SHP77 treated with DMSO at 0.1 percent for 48 hours (cell line): Measurements from ENCODE around the gene ZSCAN31.
"Not testable (repeated sequence)": the region's sequence is repeated elsewhere in the genome, so short reads cannot be mapped to it uniquely, and the experiment has no call there.

ENCODE experiments used
- DNase-seq: peaks from one replicate; lab custom pipeline; 2025; lab: John Stamatoyannopoulos, UW

The ZSCAN31 gene

DNA sequence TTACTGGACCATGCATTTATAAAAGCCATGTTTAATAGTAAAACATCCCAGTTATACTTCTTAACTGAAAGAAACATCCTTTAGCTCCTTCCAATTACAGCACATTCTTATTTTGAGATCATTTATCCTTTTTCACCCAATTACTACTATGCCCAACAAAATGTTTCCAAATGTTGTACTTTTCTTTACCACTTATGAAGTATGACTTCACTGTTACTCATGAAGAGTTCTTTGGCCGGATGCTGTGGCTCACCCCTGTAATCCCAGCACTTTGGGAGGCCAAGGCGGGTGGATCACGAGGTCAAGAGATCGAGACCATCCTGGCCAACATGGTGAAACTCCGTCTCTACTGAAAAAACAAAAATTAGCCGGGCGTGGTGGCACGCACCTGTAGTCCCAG, 18.1 kb downstream of the ZSCAN31 start:
- not testable (repeated sequence) for DNase-seq

DNA sequence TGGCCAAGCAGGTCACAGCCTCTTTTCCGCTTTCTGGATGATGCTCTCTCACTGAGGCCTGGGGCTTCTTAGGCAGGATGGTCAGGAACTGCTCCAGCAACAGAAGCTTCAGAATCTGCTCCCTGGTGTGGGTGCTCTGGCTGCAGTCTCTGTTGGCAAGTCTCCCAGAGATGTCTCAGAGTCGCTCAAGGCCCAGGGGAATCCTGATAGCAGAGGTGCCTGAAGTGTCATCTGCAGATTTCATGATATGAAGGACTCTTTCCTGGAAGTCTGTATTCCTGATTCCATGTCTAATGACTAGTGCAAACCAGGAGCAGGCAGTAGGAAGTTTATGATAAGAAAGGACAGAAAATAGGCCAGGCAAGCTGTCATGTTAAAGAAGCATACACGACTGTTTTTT, 20.3 kb downstream of the ZSCAN31 start:
- no peak for DNase-seq

DNA sequence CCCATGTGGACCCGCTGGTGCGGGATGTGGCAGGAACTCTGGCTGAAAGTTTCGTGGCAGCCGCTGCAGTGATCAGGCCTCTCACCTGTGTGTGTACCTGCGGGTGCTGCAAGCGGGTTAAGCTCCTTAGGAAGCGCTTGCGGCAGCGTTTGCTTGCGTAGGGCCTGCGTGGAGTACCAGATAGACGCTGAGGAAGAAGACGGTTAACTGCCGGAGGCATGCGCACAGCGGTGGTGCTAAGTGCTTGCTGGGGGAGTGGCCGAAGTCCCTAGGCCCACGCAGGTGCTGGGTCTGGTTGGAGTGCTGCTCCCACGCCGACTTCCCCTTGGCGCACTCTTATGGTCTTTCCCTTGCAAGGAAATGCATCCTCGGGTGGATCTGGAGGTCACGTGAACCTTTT, 23.0 kb downstream of the ZSCAN31 start:
- DNase-seq, result no peak

DNA sequence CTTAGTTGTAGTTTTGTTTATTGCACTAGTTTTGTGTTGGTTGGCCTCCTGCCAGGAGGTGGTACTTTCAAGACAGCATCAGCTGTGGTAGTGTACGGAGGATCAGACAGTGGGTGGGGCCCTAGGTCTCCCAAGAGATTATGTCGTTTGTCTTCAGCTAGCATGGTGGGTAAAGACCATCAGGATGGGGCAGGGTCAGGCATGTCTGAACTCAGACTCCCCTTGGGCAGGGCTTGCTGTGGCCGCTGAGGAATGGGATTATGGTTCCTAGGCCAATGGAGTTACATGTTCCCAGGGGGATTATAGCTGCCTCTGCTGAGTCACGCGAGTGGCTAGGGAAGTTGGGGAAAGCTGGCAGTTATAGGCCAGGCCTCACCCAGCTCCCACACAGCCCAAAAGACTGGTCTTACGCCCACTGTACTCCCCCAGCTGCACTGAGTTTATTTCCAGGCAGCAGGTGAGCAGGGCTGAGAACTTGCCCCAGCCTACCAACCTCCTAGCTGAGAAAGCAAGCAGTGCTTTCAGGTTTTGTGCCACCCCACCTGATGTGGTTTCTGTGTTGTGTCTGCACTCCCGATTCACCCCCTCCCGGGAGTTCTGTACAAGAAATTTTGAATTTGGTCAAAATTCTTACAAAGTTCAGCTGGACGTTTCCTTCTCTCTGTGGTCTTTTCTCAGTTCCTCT, 24.7 kb downstream of the ZSCAN31 start:
- DNase-seq, result no peak

DNA sequence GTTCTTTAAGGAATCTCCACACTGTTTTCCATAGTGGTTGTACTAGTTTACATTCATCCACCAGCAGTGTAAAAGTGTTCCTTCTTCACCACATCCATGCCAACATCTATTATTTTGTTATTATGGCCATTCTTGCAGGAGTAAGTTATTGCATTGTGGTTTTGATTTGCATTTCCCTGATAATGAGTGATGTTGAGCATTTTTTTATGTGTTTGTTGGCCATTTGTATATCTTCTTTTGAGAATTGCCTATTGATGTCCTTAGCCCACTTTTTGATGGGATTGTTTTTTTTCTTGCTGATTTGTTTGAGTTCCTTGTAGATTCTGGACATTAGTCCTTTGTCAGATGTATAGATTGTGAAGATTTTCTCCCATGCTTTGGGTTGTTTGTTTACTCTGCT, 29.6 kb downstream of the ZSCAN31 start:
- not testable (repeated sequence) for DNase-seq

DNA sequence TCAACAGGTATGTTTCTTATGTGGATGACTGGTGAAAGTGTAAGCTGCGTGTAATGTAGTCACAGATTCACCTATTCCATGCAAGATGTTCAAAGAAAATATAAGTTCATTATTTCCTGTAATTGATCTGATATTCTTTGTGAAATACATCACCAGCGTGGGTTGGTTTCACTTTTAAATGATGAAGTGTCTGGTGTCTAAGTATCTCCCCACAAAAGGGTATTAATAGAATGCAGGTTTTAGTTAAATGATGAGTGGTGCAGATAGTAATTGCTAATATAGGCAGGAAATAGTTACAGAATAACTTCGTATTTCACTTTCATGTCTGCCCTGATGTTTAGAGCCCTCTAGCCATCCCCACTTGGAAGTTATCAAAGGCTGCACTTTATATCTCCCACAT, 32.4 kb downstream of the ZSCAN31 start:
- DNase-seq, result no peak

DNA sequence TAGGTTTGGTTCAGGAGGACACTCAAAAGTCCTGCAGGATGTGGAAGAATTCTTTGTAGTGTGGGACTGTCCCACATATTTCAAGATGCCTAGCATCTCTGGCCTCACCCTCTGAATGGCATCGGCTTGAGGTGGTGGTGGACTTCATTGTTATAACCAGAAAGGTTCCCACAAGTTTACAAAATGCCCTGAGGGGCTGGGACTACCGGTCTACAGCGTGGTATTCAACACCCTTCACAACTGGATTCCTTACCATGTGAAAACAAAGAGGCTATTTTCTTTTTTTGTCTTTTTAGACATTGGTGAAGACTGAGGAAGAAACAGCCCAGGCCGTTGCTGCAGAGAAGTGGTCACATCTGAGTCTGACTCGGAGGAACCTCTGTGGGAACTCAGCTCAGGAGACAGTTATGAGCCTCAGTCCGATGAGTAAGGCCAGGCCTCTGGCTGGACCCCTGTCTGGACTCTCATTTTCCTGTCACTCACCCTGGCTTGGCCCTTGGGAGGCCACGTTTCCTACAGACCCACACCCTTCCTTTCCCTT, 39.4 kb downstream of the ZSCAN31 start:
- no peak for DNase-seq

DNA sequence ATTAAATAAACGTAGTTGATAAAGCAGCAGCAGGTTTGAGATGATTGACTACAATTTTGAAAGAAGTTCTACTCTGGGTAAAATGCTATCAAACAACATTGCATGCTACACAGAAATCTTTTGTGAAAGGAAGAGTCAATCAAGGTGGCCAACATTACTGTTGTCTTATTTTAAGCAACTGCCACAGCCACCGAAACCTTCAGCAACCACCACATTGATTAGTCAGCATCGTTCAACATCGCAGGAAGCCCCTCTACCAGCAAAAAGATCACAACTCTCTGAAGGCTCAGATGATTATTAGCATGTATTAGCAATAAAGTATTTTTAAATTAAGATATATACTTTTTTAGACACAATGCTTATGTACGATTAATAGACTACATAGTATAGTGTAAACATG, 40.6 kb downstream of the ZSCAN31 start:
- DNase-seq, result no peak

DNA sequence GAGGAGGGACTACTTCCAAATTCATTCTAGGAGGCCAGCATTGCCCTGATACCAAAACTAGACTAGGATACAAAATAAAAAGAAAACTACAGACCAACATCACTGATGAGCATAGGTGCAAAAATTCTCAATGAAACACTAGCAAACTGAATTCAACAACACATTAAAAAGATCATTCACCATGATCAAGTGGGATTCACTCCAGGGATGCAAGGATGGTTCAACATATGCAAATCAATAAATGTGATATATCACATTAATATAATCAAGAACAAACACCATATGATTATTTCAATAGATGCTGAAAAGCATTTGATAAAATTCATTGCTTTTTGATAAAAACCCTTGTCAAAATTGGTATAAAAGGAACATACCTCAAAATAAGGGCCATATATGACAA, 44.4 kb downstream of the ZSCAN31 start:
- no peak for DNase-seq

DNA sequence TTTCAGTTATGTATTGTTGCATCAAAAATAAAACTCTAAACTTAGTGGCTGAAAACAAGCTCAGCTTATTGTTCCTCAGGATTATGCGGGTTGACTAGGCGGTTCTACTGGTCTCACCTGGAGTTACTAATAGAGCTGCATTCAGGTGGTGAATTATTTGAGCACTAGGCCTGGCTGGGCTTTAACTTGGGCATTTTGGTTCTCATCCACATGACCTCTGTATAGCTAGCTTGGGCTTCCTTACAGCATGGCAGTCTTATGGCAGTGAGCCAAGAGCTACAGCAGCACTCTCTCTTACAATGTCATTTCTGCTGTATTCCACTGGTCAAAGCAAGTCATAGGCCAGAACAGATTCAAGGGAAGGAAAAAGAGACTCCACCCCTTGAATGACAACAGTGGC, 53.0 kb downstream of the ZSCAN31 start:
- no peak for DNase-seq

DNA sequence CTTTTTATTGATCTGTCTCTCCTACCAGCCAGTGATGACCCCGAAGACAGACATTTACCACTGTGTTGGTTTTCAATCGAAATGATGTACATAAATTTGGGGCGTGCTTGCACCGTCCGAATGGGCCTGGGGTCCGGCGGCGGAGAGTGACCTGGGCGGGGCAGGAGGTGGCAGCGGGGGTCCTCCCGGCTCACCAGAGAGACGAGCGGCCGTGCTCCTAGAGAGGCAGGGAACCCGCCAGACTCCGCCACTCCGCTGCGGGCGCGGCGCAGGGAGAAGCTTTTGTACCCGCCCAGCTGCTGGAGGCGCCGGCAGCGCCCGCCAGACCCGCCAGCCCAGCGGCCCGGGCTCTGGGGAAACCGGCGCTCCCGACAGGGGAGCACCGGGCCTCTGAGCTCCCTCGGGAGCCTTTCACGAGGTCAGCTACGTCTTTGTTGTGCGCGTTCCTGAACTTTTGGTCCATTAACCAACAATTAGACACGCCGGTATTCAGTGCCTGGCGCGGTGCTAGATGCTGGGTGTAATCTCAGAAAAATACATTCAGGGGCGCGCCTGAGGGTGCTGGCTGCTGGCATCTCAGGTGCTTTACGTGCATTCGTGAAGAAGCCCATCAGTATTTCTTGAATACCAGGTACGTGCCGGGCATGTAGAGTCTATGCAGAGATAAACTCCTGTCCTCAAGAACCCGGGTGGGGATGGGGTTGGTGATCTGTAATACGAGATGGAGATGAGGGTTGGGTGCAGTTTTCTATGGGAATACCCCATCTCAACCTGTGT, 54.5 kb downstream of the ZSCAN31 start, which contains the start of gene PGBD1:
TSS of gene PGBD1 (plus strand) at position 285 of the 777 bp plus-strand sequence. CDS start 2,242 bp downstream, outside the sequence.
- DNase-seq, result peak; percentile 56

DNA sequence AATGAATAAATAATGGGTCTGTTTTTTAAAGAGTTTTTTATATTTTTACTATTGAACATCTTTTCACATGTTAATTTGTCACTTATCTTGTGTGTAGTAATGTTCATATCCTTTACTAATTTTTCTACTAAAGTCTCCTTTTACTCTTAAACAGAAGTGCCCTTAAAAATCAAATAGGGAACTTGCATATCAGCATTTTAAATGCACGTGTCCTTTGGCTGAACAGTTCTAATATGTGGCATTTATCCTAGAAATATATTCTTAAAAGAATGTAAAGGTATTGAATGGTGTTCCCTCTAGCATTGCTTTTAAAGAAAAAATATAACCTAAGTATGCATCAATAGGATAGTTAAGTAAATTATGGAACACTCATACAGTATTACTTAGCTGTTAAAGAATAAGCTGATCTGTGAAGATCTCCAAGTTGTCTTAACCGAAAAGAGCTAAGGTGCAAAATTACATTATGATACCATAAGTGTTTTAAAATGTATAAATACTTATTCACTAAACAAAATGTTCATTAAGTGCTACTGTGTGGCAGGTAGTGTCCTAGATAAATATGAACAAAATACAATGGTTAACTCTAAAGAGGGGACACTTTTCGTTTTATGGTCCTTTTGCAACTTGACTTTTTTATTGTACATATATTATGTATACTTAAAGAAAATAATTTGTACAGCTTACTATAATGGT, 55.2 kb downstream of the ZSCAN31 start:
- DNase-seq, result no peak

DNA sequence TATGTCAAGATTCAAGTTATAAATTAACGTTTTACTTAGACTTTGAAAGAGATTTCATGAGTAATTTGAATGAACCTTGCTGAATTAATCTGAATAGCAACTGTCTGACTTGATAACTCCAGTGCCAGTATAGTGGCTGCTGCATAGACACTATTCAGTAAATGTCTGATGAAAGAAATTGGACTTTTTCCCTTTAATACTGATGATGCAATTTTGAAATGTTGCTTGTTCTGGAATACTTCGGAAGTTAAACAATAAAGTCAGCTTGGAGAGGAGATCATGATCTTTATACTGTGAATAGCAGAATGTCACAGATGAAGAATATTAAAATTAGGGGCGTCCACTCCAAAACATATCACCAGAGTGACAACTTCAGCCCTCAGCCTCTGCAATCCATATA, 58.2 kb downstream of the ZSCAN31 start:
- no peak for DNase-seq

DNA sequence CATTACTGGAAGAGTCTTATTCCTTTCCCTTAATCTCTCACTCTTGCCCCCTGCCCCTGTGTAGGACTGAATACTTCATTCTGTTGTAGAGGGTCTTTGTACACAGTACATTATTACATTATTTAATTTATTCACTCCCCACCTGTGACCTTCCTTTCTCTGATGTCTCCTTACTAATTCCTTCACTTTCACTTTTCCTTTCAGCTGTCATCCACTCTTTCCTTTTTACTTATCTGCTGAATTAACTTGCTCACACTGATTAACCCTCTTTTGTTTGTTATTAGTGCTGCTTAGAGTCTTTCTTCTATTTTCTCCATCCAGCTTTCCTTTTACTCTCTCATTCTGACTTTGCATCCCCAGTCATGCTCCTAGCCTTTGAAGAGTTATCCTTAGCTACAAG, 61.1 kb downstream of the ZSCAN31 start:
- no peak for DNase-seq
